Measurements from ENCODE around the gene PPP1R3G. TPM values are rescaled to one million over a fixed set of nuclear protein-coding genes. Genes with fewer than 3 reads are reported as not detected.

The PPP1R3G gene
- total and polyA plus RNA-seq, 2 of the 13 experiments (the other 11 are each of a cell fraction or from before 2014, with no cell fraction given), result 1.2 to 1.3 TPM

GRCh38 chr6:5059036-5059896, 25.9 kb upstream of the PPP1R3G start (continued):
- TF ChIP-seq PLSCR1 (CRISPR knock-in tag; IDR thresholded peaks at IDR 0.05; ENCODE audit: borderline replicate concordance) (no peak), ZNF883 (CRISPR knock-in tag; IDR thresholded peaks at IDR 0.05; ENCODE audit: not compliant biosample characterization) (no peak), SMAD9 (CRISPR knock-in tag; IDR thresholded peaks at IDR 0.05) (no peak), ARID3A (IDR thresholded peaks at IDR 0.05; ENCODE audit: low read depth, low read length) (peak; percentile 77), ZNF256 (CRISPR knock-in tag; conservative IDR thresholded peaks at IDR 0.05) (no peak), SSRP1 (CRISPR knock-in tag; IDR thresholded peaks at IDR 0.05) (no peak), PHF8 (CRISPR knock-in tag; IDR thresholded peaks at IDR 0.05) (no peak; the same call in 1 of the 2 replicates), ZNF746 (CRISPR knock-in tag; IDR thresholded peaks at IDR 0.05) (peak; percentile 29; the same call in 1 of the 2 replicates), ARID2 (CRISPR knock-in tag; IDR thresholded peaks at IDR 0.05; ENCODE audit: borderline replicate concordance) (no peak), ZBTB21 (CRISPR knock-in tag; IDR thresholded peaks at IDR 0.05) (peak; percentile 66; the same call in 1 of the 2 replicates), ARID5B (CRISPR knock-in tag; IDR thresholded peaks at IDR 0.05) (peak; percentile 97), TSC22D2 (CRISPR knock-in tag; IDR thresholded peaks at IDR 0.05; ENCODE audit: borderline replicate concordance) (no peak), YEATS2 (CRISPR knock-in tag; IDR thresholded peaks at IDR 0.05; ENCODE audit: borderline replicate concordance) (peak; percentile 59; the same call in 1 of the 2 replicates), NFE2L2 (IDR thresholded peaks at IDR 0.05; ENCODE audit: low read length) (no peak), ZBTB49 (CRISPR knock-in tag; IDR thresholded peaks at IDR 0.05; ENCODE audit: borderline replicate concordance) (no peak), ZNF260 (CRISPR knock-in tag; IDR thresholded peaks at IDR 0.05; ENCODE audit: borderline replicate concordance, low read depth) (no peak), ZUFSP (CRISPR knock-in tag; IDR thresholded peaks at IDR 0.05; ENCODE audit: borderline replicate concordance) (no peak)
